Muscle of back (tissue), 13 donors: ENCODE data around the gene ZBTB44. TPM values are rescaled to one million over a fixed set of nuclear protein-coding genes. Genes with fewer than 3 reads are reported as not detected.
"Not testable (repeated sequence)": the region's sequence is repeated elsewhere in the genome, so short reads cannot be mapped to it uniquely, and the experiment has no call there.

Experiments used
- DNase-seq, 3 donors: peaks; one replicate each; pipeline versions ENCODE4 v3.0.0 to v3.0.0-alpha.2; 2013
- long read RNA-seq, 9 donors: transcript quantifications; one replicate each; lab custom pipeline, GENCODE V29; 2026
- polyA plus RNA-seq, 10 donors: library from polyadenylated mRNA; unstranded; fragments of 120-200 nt; gene quantifications; one replicate each; pipeline ENCODE4 v1.2.1, GENCODE V29; 2013; ENCODE audit not compliant: insufficient read length in 10 of 10

Gene ZBTB44
- 10 to 100 TPM; 23.6 to 39.4 (median 30.9) TPM for polyA plus RNA-seq
- long read RNA-seq, donor 1, full-length matches to known transcripts, result 2 of 2 reads
- long read RNA-seq, donor 1, partial matches to known transcripts, result 0 of 2 reads
- long read RNA-seq, donor 1, other reads (novel, unspliced or antisense), result 0 of 2 reads
- long read RNA-seq, donor 2, result 0 reads
- long read RNA-seq, donor 3, result 0 reads
- long read RNA-seq, donor 4, full-length matches to known transcripts, result 2 of 2 reads
- long read RNA-seq, donor 4, partial matches to known transcripts, result 0 of 2 reads
- long read RNA-seq, donor 4, other reads (novel, unspliced or antisense), result 0 of 2 reads
- long read RNA-seq, donor 5, full-length matches to known transcripts, result 4 of 4 reads
- long read RNA-seq, donor 5, partial matches to known transcripts, result 0 of 4 reads
- long read RNA-seq, donor 5, other reads (novel, unspliced or antisense), result 0 of 4 reads
- long read RNA-seq, donor 6, full-length matches to known transcripts, result 1 of 1 reads
- long read RNA-seq, donor 6, partial matches to known transcripts, result 0 of 1 reads
- long read RNA-seq, donor 6, other reads (novel, unspliced or antisense), result 0 of 1 reads
- long read RNA-seq, donor 7, full-length matches to known transcripts, result 2 of 7 reads
- long read RNA-seq, donor 7, partial matches to known transcripts, result 5 of 7 reads
- long read RNA-seq, donor 7, other reads (novel, unspliced or antisense), result 0 of 7 reads
- long read RNA-seq, donor 8, full-length matches to known transcripts, result 2 of 2 reads
- long read RNA-seq, donor 8, partial matches to known transcripts, result 0 of 2 reads
- long read RNA-seq, donor 8, other reads (novel, unspliced or antisense), result 0 of 2 reads
- long read RNA-seq, donor 9, full-length matches to known transcripts, result 1 of 1 reads
- long read RNA-seq, donor 9, partial matches to known transcripts, result 0 of 1 reads
- long read RNA-seq, donor 9, other reads (novel, unspliced or antisense), result 0 of 1 reads

GRCh38 chr11:130314750-130315285, at the start of gene ZBTB44:
Gene ZBTB44, minus strand, starts transcription at chr11:130314917. Its CDS starts 53,044 bp downstream, at chr11:130261873.
- DNase-seq, result peak; percentile 91 to 94 (median 93)

GRCh38 chr11:130359419-130359818, 44.7 kb upstream of the ZBTB44 start:
- no peak for DNase-seq

GRCh38 chr11:130358398-130358797, 43.7 kb upstream of the ZBTB44 start:
- DNase-seq, result no peak

GRCh38 chr11:130347261-130347660, 32.5 kb upstream of the ZBTB44 start:
- no peak for DNase-seq

GRCh38 chr11:130344841-130345240, 30.1 kb upstream of the ZBTB44 start:
- DNase-seq, result no peak

- no peak for DNase-seq
These were observed 26.1 kb upstream of the ZBTB44 start for GRCh38 chr11:130340671-130341319.

- no peak for DNase-seq
These were observed 23.9 kb upstream of the ZBTB44 start for GRCh38 chr11:130338667-130339066.

GRCh38 chr11:130337281-130338089, 22.8 kb upstream of the ZBTB44 start:
- no peak for DNase-seq

GRCh38 chr11:130331397-130331796, 16.7 kb upstream of the ZBTB44 start:
- not testable (repeated sequence) for DNase-seq

- DNase-seq, result peak in 1 of 3 donors; percentile 9
These were observed 15.5 kb upstream of the ZBTB44 start for GRCh38 chr11:130330101-130330684.

GRCh38 chr11:130328420-130328819, 13.7 kb upstream of the ZBTB44 start:
- no peak for DNase-seq

GRCh38 chr11:130327716-130328115, 13.0 kb upstream of the ZBTB44 start:
- no peak for DNase-seq

- DNase-seq, result no peak
These were observed 11.0 kb upstream of the ZBTB44 start for GRCh38 chr11:130325691-130326090.

GRCh38 chr11:130323452-130324450, 9.0 kb upstream of the ZBTB44 start:
- DNase-seq, result no peak

GRCh38 chr11:130322126-130322525, 7.4 kb upstream of the ZBTB44 start:
- DNase-seq, result no peak

GRCh38 chr11:130318031-130318673, 3.4 kb upstream of the ZBTB44 start:
- DNase-seq, result no peak

GRCh38 chr11:130315354-130315970, 745 bp upstream of the ZBTB44 start:
- peak in 2 of 3 donors; percentile 12 to 49 for DNase-seq

- peak; percentile 50 to 87 (median 51) for DNase-seq
These were observed 450 bp downstream of the ZBTB44 start for GRCh38 chr11:130314184-130314749.
